ENCODE measurements around the gene CNTLN.
"Not testable (repeated sequence)": the region's sequence is repeated elsewhere in the genome, so short reads cannot be mapped to it uniquely, and the experiment has no call there.

Gene CNTLN

DNA sequence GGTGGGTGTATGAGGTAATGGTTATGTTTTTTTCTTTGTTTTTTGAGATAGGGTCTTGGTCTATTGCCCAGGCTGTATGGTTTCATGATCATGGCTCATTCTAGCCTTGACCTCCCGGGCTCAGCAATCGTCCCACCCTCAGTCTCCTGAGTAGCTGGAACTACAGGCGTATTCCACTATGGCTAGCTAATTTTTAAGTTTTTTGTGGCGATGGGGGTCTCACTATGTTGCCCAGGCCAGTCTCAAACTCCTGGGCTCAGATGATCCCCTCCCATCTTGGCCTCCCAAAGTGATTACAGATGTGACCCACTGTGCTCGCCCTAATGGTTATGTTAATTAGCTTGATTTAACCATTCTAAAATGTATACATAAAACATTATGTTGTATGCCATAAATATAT is 5.6 kb downstream of the CNTLN start:
- TF ChIP-seq, protein P1, sequence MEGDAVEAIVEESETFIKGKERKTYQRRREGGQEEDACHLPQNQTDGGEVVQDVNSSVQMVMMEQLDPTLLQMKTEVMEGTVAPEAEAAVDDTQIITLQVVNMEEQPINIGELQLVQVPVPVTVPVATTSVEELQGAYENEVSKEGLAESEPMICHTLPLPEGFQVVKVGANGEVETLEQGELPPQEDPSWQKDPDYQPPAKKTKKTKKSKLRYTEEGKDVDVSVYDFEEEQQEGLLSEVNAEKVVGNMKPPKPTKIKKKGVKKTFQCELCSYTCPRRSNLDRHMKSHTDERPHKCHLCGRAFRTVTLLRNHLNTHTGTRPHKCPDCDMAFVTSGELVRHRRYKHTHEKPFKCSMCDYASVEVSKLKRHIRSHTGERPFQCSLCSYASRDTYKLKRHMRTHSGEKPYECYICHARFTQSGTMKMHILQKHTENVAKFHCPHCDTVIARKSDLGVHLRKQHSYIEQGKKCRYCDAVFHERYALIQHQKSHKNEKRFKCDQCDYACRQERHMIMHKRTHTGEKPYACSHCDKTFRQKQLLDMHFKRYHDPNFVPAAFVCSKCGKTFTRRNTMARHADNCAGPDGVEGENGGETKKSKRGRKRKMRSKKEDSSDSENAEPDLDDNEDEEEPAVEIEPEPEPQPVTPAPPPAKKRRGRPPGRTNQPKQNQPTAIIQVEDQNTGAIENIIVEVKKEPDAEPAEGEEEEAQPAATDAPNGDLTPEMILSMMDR (IDR thresholded peaks at IDR 0.05; ENCODE audit: insufficient read depth, missing control alignments) = no peak
- FAIRE-seq (no peak), DNase-seq (ENCODE audit: insufficient read length, low spot score) (no peak)

DNA sequence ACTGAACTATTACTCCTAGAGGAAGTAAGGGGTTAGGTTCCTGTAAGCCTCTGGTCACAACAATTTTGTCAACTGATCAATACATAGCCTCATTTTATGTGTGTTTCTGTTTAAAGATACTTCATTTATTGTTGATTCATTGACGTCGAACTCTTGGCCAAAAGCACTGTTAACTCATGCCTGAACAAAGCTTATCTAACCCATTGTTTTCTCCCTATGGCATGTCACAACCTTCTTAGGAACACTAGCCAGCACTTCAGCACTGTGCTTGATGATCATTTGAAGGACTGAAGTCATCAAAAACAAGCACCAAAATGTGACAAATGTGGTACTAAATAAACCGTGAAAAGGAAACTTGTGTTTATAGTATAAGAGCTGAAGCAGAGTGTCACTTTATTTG is 13.5 kb downstream of the CNTLN start:
- FAIRE-seq (no peak), DNase-seq (ENCODE audit: insufficient read length, low spot score) (no peak)
- TF ChIP-seq, protein P1 (IDR thresholded peaks at IDR 0.05; ENCODE audit: insufficient read depth, missing control alignments) = no peak

DNA sequence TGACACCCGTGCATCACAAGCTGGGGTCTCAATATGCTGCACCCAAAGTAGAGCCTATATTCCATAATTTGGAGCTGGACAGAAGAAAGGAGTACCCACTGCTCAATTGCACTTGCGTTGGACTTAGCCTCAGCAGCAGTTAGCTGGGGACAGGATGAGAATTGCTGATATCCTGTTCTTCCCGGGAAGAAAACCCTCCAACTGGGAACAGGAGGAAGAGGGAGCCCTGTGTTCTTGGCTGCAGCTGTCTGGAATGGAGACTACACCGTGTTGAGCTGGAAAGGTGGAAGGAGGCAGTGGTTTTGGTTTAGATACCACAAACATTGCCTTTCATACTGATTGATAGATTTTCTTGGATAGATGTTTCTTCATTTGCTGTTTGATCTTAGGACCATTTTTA is 24.6 kb downstream of the CNTLN start:
- TF ChIP-seq, protein P1 (IDR thresholded peaks at IDR 0.05; ENCODE audit: insufficient read depth, missing control alignments) = no peak
- DNase-seq (ENCODE audit: insufficient read length, low spot score) (no peak), FAIRE-seq (no peak)

DNA sequence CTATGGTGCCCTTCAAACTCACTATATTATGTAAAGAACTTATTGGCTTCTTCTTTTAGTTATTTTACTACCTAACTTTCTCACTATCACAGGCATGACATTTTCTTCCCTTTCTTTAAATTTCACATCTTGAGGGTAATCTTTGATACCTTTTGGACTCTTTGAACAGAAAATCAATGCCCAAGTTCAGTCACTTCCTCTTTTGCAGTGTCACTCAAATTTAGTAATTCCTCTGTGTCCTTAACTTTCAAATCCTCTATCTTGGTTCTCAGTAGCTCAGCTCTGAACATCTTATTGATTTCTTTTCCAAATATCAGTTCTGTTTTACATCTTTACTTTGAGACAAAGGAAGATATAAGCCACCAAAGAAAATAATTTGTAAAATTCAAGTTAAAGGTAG is 25.5 kb downstream of the CNTLN start:
- FAIRE-seq (no peak), DNase-seq (ENCODE audit: insufficient read length, low spot score) (no peak)
- TF ChIP-seq, protein P1 (IDR thresholded peaks at IDR 0.05; ENCODE audit: insufficient read depth, missing control alignments) = no peak

DNA sequence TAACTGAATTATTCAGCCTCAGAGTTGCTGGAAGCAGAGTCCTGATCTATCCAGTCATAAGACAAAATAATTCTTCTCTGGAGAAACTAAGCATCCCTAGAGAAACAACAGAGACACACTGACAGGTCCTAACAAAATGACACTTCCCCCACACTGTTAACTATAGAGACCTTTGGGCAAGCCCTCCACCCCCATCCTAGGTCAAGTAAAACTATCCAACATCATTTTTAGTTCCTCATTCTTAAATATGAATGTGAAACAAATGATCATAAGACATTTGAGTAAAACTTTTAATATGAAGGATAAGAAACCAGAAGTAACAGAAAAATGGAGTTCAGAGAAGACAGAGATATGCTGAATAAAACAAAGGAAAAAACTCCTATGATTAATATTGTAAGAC is 30.9 kb downstream of the CNTLN start:
- no peak for FAIRE-seq
- no peak for DNase-seq (ENCODE audit: insufficient read length, low spot score)
- TF ChIP-seq, protein P1 (IDR thresholded peaks at IDR 0.05; ENCODE audit: insufficient read depth, missing control alignments) = no peak

DNA sequence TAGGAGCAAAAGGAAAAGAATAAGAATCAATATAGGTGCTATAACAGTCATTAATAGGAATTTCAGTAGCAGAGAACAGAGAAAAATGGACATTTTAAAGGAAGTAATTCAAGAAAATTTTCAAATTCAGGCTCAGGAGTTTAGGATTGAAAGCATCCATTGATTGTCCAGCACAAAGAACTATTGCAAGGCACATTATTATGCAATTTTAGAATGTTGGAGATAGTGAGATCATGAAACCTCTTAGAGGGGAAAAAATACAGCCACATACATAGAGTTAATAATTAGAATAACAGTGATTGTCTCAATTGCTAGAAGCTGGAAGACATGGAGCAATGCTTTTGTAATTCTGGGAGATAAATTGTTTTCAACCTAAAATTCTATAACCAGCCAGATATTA is 31.5 kb downstream of the CNTLN start:
- FAIRE-seq (no peak), DNase-seq (ENCODE audit: insufficient read length, low spot score) (no peak)
- TF ChIP-seq, protein P1 (IDR thresholded peaks at IDR 0.05; ENCODE audit: insufficient read depth, missing control alignments) = no peak

DNA sequence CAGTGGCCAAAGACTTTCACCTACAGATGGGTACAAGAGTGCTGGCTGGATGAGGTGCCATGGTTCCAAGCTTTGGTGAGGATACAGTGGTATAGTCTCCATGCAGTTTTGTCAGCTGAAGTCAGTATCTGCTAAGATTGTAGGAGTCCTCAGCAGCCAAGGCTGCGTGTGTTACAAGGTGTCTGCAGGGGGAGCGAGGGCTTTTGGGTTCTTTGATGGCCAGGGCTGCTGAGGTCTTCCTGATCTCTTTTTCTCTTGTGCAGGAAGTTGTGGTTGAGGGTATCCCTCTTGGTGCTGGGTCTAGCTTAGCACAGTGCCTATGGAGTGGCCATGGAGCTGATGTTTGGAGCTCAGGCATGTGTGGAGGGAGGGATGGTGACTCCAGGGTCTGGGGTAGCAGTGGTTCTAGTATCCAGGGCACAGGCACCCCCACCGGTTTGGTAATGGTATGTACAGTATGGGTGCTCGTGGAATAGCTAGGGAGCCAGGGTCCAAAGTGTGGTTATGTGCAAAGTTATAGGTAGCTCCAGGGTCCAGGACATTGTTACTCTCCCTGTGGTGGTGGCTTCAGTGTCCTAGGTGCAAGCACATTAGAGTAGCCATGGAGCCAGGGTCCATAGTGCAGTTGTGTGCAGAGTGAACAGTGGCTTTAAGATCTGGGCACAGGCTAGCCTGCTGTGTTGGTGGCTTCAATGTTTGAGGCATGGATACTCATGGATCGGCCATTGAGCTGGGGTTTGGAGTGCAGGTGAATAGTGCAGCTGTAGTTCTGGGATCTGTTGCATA is 36.7 kb downstream of the CNTLN start:
- no peak for FAIRE-seq
- no peak for DNase-seq (ENCODE audit: insufficient read length, low spot score)
- TF ChIP-seq, protein P1 (IDR thresholded peaks at IDR 0.05; ENCODE audit: insufficient read depth, missing control alignments) = no peak

DNA sequence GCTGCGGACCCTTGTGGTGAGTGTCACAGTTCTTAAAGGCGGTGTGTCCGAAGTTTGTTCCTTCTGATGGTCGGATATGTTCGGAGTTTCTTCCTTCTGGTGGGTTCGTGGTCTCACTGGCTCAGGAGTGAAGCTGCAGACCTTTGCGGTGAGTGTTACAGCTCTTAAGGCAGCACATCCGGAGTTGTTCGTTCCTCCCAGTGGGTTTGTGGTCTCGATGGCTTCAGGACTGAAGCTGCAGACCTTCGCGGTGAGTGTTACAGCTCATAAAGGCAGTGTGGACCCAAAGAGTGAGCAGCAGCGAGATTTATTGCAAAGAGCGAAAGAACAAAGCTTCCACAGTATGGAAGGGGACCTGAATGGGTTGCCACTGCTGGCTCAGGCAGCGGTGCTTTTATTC is 42.7 kb downstream of the CNTLN start:
- not testable (repeated sequence) for FAIRE-seq; DNase-seq (ENCODE audit: insufficient read length, low spot score)
